B cell (primary cell): ENCODE measurements around the gene ERRFI1. TPM values are rescaled to one million over a fixed set of nuclear protein-coding genes. Genes with fewer than 3 reads are reported as not detected.

Experiments used
- ATAC-seq: fragments of 200-7000 bp; cut with Tn5 transposase; one replicate; pipeline ENCODE4 v1.10.0; 2021; ENCODE audit warnings: low read depth, mild to moderate bottlenecking, moderate number of reproducible peaks, moderate library complexity
- CTCF ChIA-PET: fragments of 350-600 bp; sonication (Branson Sonifier 250); formaldehyde crosslinking; loops from one replicate; lab custom pipeline; 2021; ENCODE audit warnings: antibody characterized with exemption, inconsistent platforms; lab: Charles Lee
- POLR2A ChIA-PET: fragments of 350-600 bp; sonication (Branson Sonifier 250); formaldehyde crosslinking; loops from one replicate; lab custom pipeline; 2021; ENCODE audit warnings: antibody characterized with exemption; lab: Charles Lee
- DNase-seq: peaks from one replicate; pipeline ENCODE4 v3.0.0; 2013
- H2AFZ ChIP-seq: 2 replicates; pipeline ENCODE4 v1.6.1; 2012; ENCODE audit warnings: mild to moderate bottlenecking, low read depth, low read length; ENCODE audit not compliant: insufficient read depth, poor library complexity, severe bottlenecking
- H3K27ac ChIP-seq, 2 donors: 1 replicate in 1 of 2; 2 replicates in 1 of 2; pipeline ENCODE4 v1.5.1; 2012 to 2013; ENCODE audit warnings: low read length in 2 of 2, mild to moderate bottlenecking in 2 of 2, moderate library complexity in 1 of 2
- H3K27me3 ChIP-seq, 4 experiments: fragments of 200-600 bp in 1 of 4; sonication (generic) in 1 of 4; replicated peaks in 1 of 4; 1 replicate in 2 of 4; 2 replicates in 2 of 4; pipeline versions ENCODE4 v1.6.1 to v1.7.0; 2013 to 2016; ENCODE audit warnings: low read length in 3 of 4, mild to moderate bottlenecking in 2 of 4, mixed read lengths in 1 of 4, moderate library complexity in 1 of 4; ENCODE audit not compliant: insufficient read depth in 4 of 4, control insufficient read depth in 3 of 4; ENCODE audit errors: control extremely low read depth in 1 of 4
- H3K36me3 ChIP-seq, 2 experiments: replicated peaks in 1 of 2; 1 replicate in 1 of 2; 2 replicates in 1 of 2; pipeline versions ENCODE4 v1.6.1 to v1.7.1; 2013; ENCODE audit warnings: low read length in 1 of 2; ENCODE audit not compliant: insufficient read depth in 2 of 2, control insufficient read depth in 1 of 2; ENCODE audit errors: control extremely low read depth in 1 of 2, extremely low read depth in 1 of 2
- H3K4me1 ChIP-seq, 2 donors: fragments of 200-600 bp in 1 of 2; sonication (generic) in 1 of 2; 1 replicate in 1 of 2; 2 replicates in 1 of 2; pipeline versions ENCODE4 v1.5.1 to v1.6.1; 2013 to 2017; ENCODE audit warnings: low read length in 2 of 2; ENCODE audit not compliant: control insufficient read depth in 2 of 2, insufficient read depth in 2 of 2
- H3K4me2 ChIP-seq: replicated peaks from 2 replicates; pipeline ENCODE3; 2012; ENCODE audit warnings: mild to moderate bottlenecking, low read depth, low read length; ENCODE audit not compliant: poor library complexity, severe bottlenecking
- H3K4me3 ChIP-seq, 5 experiments: fragments of 200-600 bp in 1 of 5; sonication (generic) in 1 of 5; 1 replicate in 3 of 5; 2 replicates in 2 of 5; pipeline versions ENCODE4 v1.5.1 to v1.7.0; 2011 to 2016; ENCODE audit warnings: low read length in 4 of 5, mild to moderate bottlenecking in 4 of 5, low read depth in 2 of 5, control low read depth in 1 of 5, moderate library complexity in 1 of 5; ENCODE audit not compliant: insufficient read depth in 1 of 5; ENCODE audit errors: control extremely low read depth in 1 of 5, extremely low read depth in 1 of 5
- H3K79me2 ChIP-seq: fragments of 200-600 bp; sonication (generic); one replicate; pipeline ENCODE4 v1.6.0; 2016; ENCODE audit warnings: low read length; ENCODE audit not compliant: control insufficient read depth, insufficient read depth
- H3K9ac ChIP-seq: fragments of 200-600 bp; sonication (generic); 2 replicates; pipeline ENCODE4 v1.6.1; 2017; ENCODE audit warnings: mild to moderate bottlenecking, low read length, moderate library complexity
- H3K9me3 ChIP-seq, 3 donors: one replicate each; pipeline versions ENCODE4 v1.6.1 to v1.7.1; 2013; ENCODE audit warnings: low read length in 2 of 3; ENCODE audit not compliant: control insufficient read depth in 2 of 3, insufficient read depth in 1 of 3; ENCODE audit errors: control extremely low read depth in 1 of 3
- H4K20me1 ChIP-seq: 2 replicates; pipeline ENCODE4 v1.6.0; 2012; ENCODE audit warnings: mild to moderate bottlenecking, low read length; ENCODE audit not compliant: insufficient read depth, control insufficient read depth, poor library complexity, severe bottlenecking
- H3K27ac Mint-ChIP-seq: one replicate; pipeline ENCODE4 v1.8.0; 2021; ENCODE audit warnings: mixed read lengths
- H3K27me3 Mint-ChIP-seq: one replicate; pipeline ENCODE4 v1.8.0; 2021; ENCODE audit warnings: mixed read lengths
- H3K4me1 Mint-ChIP-seq: one replicate; pipeline ENCODE4 v1.8.0; 2021; ENCODE audit warnings: mixed read lengths
- H3K4me3 Mint-ChIP-seq: one replicate; pipeline ENCODE4 v1.8.0; 2021; ENCODE audit warnings: mixed read lengths
- H3K9me3 Mint-ChIP-seq: one replicate; pipeline ENCODE4 v1.8.0; 2022; ENCODE audit warnings: mixed read lengths; ENCODE audit not compliant: insufficient read depth
- CTCF ChIP-seq: fragments of 200-600 bp; IDR thresholded peaks from one replicate; pipeline ENCODE4 v1.8.0; 2022; ENCODE audit warnings: antibody characterized with exemption, mild to moderate bottlenecking
- EZH2 ChIP-seq: IDR thresholded peaks from 2 replicates; pipeline ENCODE4 v1.6.1; 2012; ENCODE audit warnings: borderline replicate concordance, low read depth, mild to moderate bottlenecking, moderate library complexity, low read length; ENCODE audit not compliant: insufficient read depth, poor library complexity, severe bottlenecking
- WGBS: methylation state at CpG from one replicate; pipeline ENCODE4 v1.1.5; 2013; ENCODE audit warnings: missing lambda C conversion rate; ENCODE audit not compliant: insufficient coverage; 5-methylcytosine and 5-hydroxymethylcytosine counted together
- intact Hi-C: fragments of 100-400 bp; cut with micrococcal nuclease; formaldehyde crosslinking; loops from one replicate; pipeline ENCODE4 v1.10.0; 2022
- polyA plus RNA-seq: library from polyadenylated mRNA; depleted of rRNA; stranded (reverse); fragments of >200 nt; gene quantifications from 2 replicates; pipeline ENCODE4 v1.2.3, GENCODE V29; 2012
- total RNA-seq, 2 donors: library from RNA; stranded (reverse); fragments of 120-200 nt in 1 of 2; gene quantifications; 1 replicate in 1 of 2; 2 replicates in 1 of 2; pipeline versions ENCODE4 v1.2.3 to v1.2.4, GENCODE V29; 2013 to 2022

ERRFI1 gene
- total and polyA plus RNA-seq, 2 donors (not counting 1 experiment from before 2014, with no cell fraction given), result 1.5 to 2.0 TPM

GRCh38 chr1:8027748-8028570 lies 1.9 kb upstream of the ERRFI1 start:
- Histone ChIP-seq H3K36me3 (no peaks in the 10 kb centered on the region), H3K9ac (no peak overlapping the region)
- no peak overlapping the region for H3K27ac Mint-ChIP-seq

More at GRCh38 chr1:8027748-8028570, 1.9 kb upstream of the ERRFI1 start:
- peaks cover 11 to 16% of the 10 kb centered on the region in 2 donors for H3K4me1 ChIP-seq
- H4K20me1 ChIP-seq, result no peaks in the 10 kb centered on the region
- peaks cover 0 to 6% (median 0%) of the 10 kb centered on the region in 3 donors for H3K9me3 ChIP-seq
- POLR2A ChIA-PET, result no interaction called here
- H3K27me3 Mint-ChIP-seq, result peaks cover 24% of the 10 kb centered on the region
- no peak overlapping the region for H3K4me2 ChIP-seq
- H3K4me1 Mint-ChIP-seq, result peaks cover 10% of the 10 kb centered on the region
- intact Hi-C loops, result loop anchor here (2.0 kb wide), 1 partner anchor 851 kb away; the partner anchor contains the start of gene ENO1
- peaks cover 5 to 25% (median 15%) of the 10 kb centered on the region in 4 experiments for H3K27me3 ChIP-seq
- CTCF ChIA-PET, result interaction anchor here (1.2 to 1.7 kb wide), 3 partner anchors 9 to 321 kb away, joined by 3 read pairs; no protein-coding TSS in a partner anchor
- H3K9me3 Mint-ChIP-seq, result no peaks in the 10 kb centered on the region
- DNase-seq (no peak), ATAC-seq (no peak)
- WGBS, result 84% methylated on average over 3 of the region's 8 CpGs
- H3K79me2 ChIP-seq, result no peaks in the 10 kb centered on the region
- peak overlapping the region; percentile 6 for H3K4me3 Mint-ChIP-seq
- no peak overlapping the region for H3K27ac ChIP-seq
- H2AFZ ChIP-seq, result no peak overlapping the region
- no peak for TF ChIP-seq CTCF
- TF ChIP-seq EZH2, result no peak
- no peak overlapping the region for H3K4me3 ChIP-seq
